Omental fat pad (tissue), 4 donors: ENCODE results near the gene PSMC4. TPM values are rescaled to one million over a fixed set of nuclear protein-coding genes. Genes with fewer than 3 reads are reported as not detected.

ENCODE experiments used
- ATAC-seq: fragments of 150-250 bp; one replicate; pipeline ENCODE4 v1.9.1; 2016; ENCODE audit warnings: mild to moderate bottlenecking, moderate library complexity; ENCODE audit not compliant: low FRiP score
- DNase-seq: peaks from one replicate; pipeline ENCODE4 v3.0.0-alpha.2; 2019; ENCODE audit warnings: low spot score
- CTCF ChIP-seq, 3 donors: fragments of 450-650 bp; IDR thresholded peaks; one replicate each; pipeline ENCODE4 v1.5.1; 2016 to 2017; ENCODE audit warnings: antibody characterized with exemption in 3 of 3, mild to moderate bottlenecking in 3 of 3, moderate library complexity in 2 of 3
- total RNA-seq, 4 donors: library from RNA; depleted of rRNA; stranded (reverse); fragments of >200 nt; gene quantifications; one replicate each; pipeline ENCODE4 v1.1.0, GENCODE V29; 2016

PSMC4 gene
- total RNA-seq, 4 donors from 2014 or later, result 52.6 to 141 (median 75.4) TPM

- no peak for TF ChIP-seq CTCF (IDR thresholded peaks at IDR 0.05)
- DNase-seq, result no peak
- no peak for ATAC-seq
Observed at GRCh38 chr19:39963898-39964297, 7.1 kb upstream of the PSMC4 start.

- TF ChIP-seq CTCF (IDR thresholded peaks at IDR 0.05), result no peak
- DNase-seq (no peak), ATAC-seq (no peak)
Observed at GRCh38 chr19:39966617-39967016, 4.3 kb upstream of the PSMC4 start.

- DNase-seq (no peak), ATAC-seq (no peak)
- no peak for TF ChIP-seq CTCF (IDR thresholded peaks at IDR 0.05)
Observed at GRCh38 chr19:39967561-39967960, 3.4 kb upstream of the PSMC4 start.

GRCh38 chr19:39968789-39969188 lies 2.2 kb upstream of the PSMC4 start:
- no peak for TF ChIP-seq CTCF (IDR thresholded peaks at IDR 0.05)
- DNase-seq (no peak), ATAC-seq (no peak)

- ATAC-seq, result no peak
- no peak for DNase-seq
- no peak for TF ChIP-seq CTCF (IDR thresholded peaks at IDR 0.05)
Observed at GRCh38 chr19:39969266-39969665, 1.7 kb upstream of the PSMC4 start.

- no peak for TF ChIP-seq CTCF (IDR thresholded peaks at IDR 0.05)
- ATAC-seq, result no peak
- DNase-seq, result no peak
Observed at GRCh38 chr19:39969681-39970424, 1.1 kb upstream of the PSMC4 start.

- ATAC-seq, result peak; percentile 8
- TF ChIP-seq CTCF (IDR thresholded peaks at IDR 0.05), result no peak
- DNase-seq, result no peak
Observed at GRCh38 chr19:39970425-39970674, 615 bp upstream of the PSMC4 start.
